MCF 10A (cell line): ENCODE results near the gene GC. TPM values are rescaled to one million over a fixed set of nuclear protein-coding genes. Genes with fewer than 3 reads are reported as not detected.

ENCODE experiments used
- Bru-seq: library from RNA; stranded (reverse); fragments of 400-500 nt; gene quantifications from one replicate; lab custom pipeline; 2021; lab: Mats Ljungman, UMichigan
- BruChase-seq, 2 experiments: library from RNA; stranded (reverse); fragments of 400-500 nt; gene quantifications; one replicate each; lab custom pipeline; 2021; lab: Mats Ljungman, UMichigan
- BruUV-seq: library from RNA; stranded (reverse); fragments of 400-500 nt; replicated peaks from 2 replicates; lab custom pipeline; 2021; lab: Mats Ljungman, UMichigan
- CTCF ChIA-PET: fragments of 300-600 bp; sonication (Branson Sonifier 250); formaldehyde crosslinking; extraction: SDS; loops from one replicate; lab custom pipeline; 2021; ENCODE audit warnings: antibody characterized with exemption, inconsistent platforms; lab: Yijun Ruan, JAX
- POLR2A ChIA-PET: fragments of 300-600, 350-650 bp; sonication (Branson Sonifier 250); formaldehyde crosslinking; extraction: SDS; loops from one replicate; lab custom pipeline; 2020; ENCODE audit warnings: antibody characterized with exemption, inconsistent platforms; lab: Yijun Ruan, JAX
- DNase-seq: peaks from one replicate; pipeline ENCODE4 v3.0.0-alpha.2; 2018; ENCODE audit not compliant: unreplicated experiment
- H3K27ac Mint-ChIP-seq: one replicate; pipeline ENCODE4 v1.8.0; 2022; ENCODE audit warnings: mild to moderate bottlenecking, low read depth, mixed read lengths; ENCODE audit not compliant: unreplicated experiment
- H3K27me3 Mint-ChIP-seq: one replicate; pipeline ENCODE4 v1.8.0; 2022; ENCODE audit warnings: mixed read lengths; ENCODE audit not compliant: insufficient read depth, unreplicated experiment
- H3K36me3 Mint-ChIP-seq: one replicate; pipeline ENCODE4 v1.8.0; 2022; ENCODE audit warnings: mild to moderate bottlenecking, moderate library complexity, mixed read lengths; ENCODE audit not compliant: insufficient read depth, unreplicated experiment
- H3K4me1 Mint-ChIP-seq: one replicate; pipeline ENCODE4 v1.8.0; 2022; ENCODE audit warnings: mixed read lengths; ENCODE audit not compliant: insufficient read depth, unreplicated experiment
- H3K4me3 Mint-ChIP-seq: one replicate; pipeline ENCODE4 v1.8.0; 2022; ENCODE audit warnings: mild to moderate bottlenecking, moderate library complexity, mixed read lengths; ENCODE audit not compliant: unreplicated experiment
- H3K9me3 Mint-ChIP-seq: one replicate; pipeline ENCODE4 v1.8.0; 2022; ENCODE audit warnings: mixed read lengths; ENCODE audit not compliant: unreplicated experiment
- intact Hi-C: fragments of 100-400 bp; cut with micrococcal nuclease; formaldehyde crosslinking; loops from 2 replicates; pipeline ENCODE4 v1.14.1; 2022
- long read RNA-seq: library from polyadenylated mRNA; stranded (forward); transcript quantifications from one replicate; pipeline ENCODE4 v2.0.0, GENCODE V29; 2022
- total RNA-seq: library from RNA; stranded (reverse); gene quantifications from 2 replicates; pipeline ENCODE4 v1.2.3, GENCODE V29; 2022
- TF ChIP-seq, protein P1 (sequence below): fragments of 200-600 bp; IDR thresholded peaks from one replicate; pipeline ENCODE4 v1.8.0; 2022; ENCODE audit warnings: antibody characterized with exemption, mild to moderate bottlenecking; ENCODE audit not compliant: unreplicated experiment

GC gene, protein sequence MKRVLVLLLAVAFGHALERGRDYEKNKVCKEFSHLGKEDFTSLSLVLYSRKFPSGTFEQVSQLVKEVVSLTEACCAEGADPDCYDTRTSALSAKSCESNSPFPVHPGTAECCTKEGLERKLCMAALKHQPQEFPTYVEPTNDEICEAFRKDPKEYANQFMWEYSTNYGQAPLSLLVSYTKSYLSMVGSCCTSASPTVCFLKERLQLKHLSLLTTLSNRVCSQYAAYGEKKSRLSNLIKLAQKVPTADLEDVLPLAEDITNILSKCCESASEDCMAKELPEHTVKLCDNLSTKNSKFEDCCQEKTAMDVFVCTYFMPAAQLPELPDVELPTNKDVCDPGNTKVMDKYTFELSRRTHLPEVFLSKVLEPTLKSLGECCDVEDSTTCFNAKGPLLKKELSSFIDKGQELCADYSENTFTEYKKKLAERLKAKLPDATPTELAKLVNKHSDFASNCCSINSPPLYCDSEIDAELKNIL
- total RNA-seq (not detected in 2 replicates), Bru-seq, nascent RNA (not detected), BruChase-seq, experiment 1, labeled RNA remaining after a 6-hour chase (not detected), BruChase-seq, experiment 2, labeled RNA remaining after a 2-hour chase (not detected)
- long read RNA-seq, result 0 reads

DNA sequence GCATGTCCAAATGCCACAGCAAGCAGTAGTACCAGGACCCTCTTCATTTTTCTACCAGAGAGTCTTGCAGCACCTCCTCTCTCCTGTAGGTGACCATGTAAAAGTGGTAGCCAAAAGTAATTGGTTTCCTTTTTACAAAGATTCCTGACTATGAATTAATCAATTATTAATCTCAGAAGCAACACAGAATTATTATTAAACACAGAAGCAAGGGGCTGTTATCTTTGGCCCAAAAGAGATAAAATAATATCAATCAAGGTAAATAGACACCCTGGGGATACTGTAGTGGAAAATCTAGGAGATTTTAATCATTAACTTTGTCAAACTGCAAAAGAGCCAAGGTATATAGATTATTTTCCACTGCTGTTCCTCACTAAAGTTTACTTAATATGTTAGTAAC, at the start of gene GC:
Gene GC (minus strand): TSS at position 108 of the 400 bp plus-strand sequence. CDS start 61 bp downstream, at position 47.
- TF ChIP-seq, protein P1, sequence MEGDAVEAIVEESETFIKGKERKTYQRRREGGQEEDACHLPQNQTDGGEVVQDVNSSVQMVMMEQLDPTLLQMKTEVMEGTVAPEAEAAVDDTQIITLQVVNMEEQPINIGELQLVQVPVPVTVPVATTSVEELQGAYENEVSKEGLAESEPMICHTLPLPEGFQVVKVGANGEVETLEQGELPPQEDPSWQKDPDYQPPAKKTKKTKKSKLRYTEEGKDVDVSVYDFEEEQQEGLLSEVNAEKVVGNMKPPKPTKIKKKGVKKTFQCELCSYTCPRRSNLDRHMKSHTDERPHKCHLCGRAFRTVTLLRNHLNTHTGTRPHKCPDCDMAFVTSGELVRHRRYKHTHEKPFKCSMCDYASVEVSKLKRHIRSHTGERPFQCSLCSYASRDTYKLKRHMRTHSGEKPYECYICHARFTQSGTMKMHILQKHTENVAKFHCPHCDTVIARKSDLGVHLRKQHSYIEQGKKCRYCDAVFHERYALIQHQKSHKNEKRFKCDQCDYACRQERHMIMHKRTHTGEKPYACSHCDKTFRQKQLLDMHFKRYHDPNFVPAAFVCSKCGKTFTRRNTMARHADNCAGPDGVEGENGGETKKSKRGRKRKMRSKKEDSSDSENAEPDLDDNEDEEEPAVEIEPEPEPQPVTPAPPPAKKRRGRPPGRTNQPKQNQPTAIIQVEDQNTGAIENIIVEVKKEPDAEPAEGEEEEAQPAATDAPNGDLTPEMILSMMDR, result no peak
- H3K4me1 Mint-ChIP-seq, result peaks cover 6% of the 10 kb centered on the region
- POLR2A ChIA-PET, result no interaction called here
- no peaks in the 10 kb centered on the region for H3K36me3 Mint-ChIP-seq
- H3K27me3 Mint-ChIP-seq, result no peaks in the 10 kb centered on the region
- H3K27ac Mint-ChIP-seq, result no peak within 1 kb of the TSS
- H3K9me3 Mint-ChIP-seq, result peaks cover 6% of the 10 kb centered on the region
- CTCF ChIA-PET, result interaction anchor here (1.5 kb wide), 1 partner anchor 519 kb away, joined by 5 read pairs; no protein-coding TSS in a partner anchor
- DNase-seq, result no peak
- intact Hi-C loops, result no loop called here
- H3K4me3 Mint-ChIP-seq, result no peak within 1 kb of the TSS
- BruUV-seq, result no TSS peak

DNA sequence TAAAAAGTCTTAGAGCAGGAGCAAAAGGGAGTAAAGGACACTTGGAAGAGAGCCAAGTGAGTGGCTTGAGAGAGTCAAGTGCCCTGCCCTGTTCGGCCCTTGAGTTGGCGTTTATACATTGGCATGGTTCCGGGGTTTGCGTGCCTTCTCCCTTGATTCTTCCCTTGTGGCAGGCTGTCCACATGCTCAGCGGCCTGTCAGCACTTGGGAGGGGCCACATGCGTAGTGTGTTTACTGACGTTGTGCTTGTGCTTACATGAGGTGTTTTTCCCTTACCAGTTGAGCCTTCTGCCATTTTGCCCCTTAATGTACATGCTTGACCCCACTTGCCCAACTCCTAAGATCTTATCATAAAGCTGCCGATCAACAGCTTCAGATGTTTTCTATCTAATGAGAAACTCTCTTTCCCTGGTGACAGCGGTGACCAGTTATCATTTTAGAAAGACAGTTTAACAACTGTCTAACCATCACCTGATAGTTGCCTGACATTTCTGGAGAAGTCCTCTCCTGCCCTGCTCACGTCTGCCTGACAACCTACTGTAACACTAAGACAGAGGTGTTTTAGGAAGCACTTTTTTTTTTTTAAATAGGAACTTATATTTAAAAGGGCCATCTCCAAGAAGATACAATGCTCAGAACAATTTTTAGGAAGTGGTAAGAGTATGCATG, 49.5 kb upstream of the GC start:
- ChIA-PET POLR2A (no interaction called here), CTCF (no interaction called here)
- peak; percentile 1 for DNase-seq
- H3K9me3 Mint-ChIP-seq, result peaks cover 5% of the 10 kb centered on the region
- no peak overlapping the region for H3K4me3 Mint-ChIP-seq
- H3K27me3 Mint-ChIP-seq, result no peaks in the 10 kb centered on the region
- no peaks in the 10 kb centered on the region for H3K4me1 Mint-ChIP-seq
- TF ChIP-seq, protein P1, result no peak
- intact Hi-C loops, result no loop called here
- no peaks in the 10 kb centered on the region for H3K36me3 Mint-ChIP-seq
- H3K27ac Mint-ChIP-seq, result no peak overlapping the region
- no TSS peak for BruUV-seq

DNA sequence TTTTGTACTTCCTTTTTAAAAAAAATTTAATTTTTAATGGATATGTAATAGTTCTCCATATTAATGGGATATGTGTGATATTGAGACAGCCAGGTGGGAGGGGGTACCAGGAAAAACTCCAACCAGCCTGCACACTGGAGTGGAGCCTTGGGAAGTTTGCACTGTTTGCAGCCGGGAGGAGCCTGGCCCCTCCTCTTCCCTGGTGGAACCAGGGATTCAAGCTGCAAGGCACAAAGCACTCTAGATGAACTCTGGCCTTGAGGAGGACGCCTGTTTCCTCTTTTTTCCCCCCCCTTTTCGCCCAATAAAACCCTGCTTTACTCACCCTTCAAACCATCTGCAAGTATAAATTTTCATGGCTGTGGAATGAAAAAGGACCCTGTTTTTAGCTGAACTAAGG, 48.2 kb upstream of the GC start:
- no peaks in the 10 kb centered on the region for H3K27me3 Mint-ChIP-seq
- BruUV-seq, result no TSS peak
- POLR2A ChIA-PET, result no interaction called here
- H3K4me1 Mint-ChIP-seq, result no peaks in the 10 kb centered on the region
- intact Hi-C loops, result no loop called here
- no peak overlapping the region for H3K27ac Mint-ChIP-seq
- CTCF ChIA-PET, result no interaction called here
- TF ChIP-seq, protein P1, result no peak
- peaks cover 5% of the 10 kb centered on the region for H3K9me3 Mint-ChIP-seq
- H3K4me3 Mint-ChIP-seq, result no peak overlapping the region
- no peak for DNase-seq
- no peaks in the 10 kb centered on the region for H3K36me3 Mint-ChIP-seq
